Measurements from ENCODE around the gene SRMS. TPM values are rescaled to one million over a fixed set of nuclear protein-coding genes. Genes with fewer than 3 reads are reported as not detected.

The SRMS gene
- total and polyA plus RNA-seq, 2 of the 13 experiments (the other 11 are each of a cell fraction or from before 2014, with no cell fraction given), result not detected

DNA sequence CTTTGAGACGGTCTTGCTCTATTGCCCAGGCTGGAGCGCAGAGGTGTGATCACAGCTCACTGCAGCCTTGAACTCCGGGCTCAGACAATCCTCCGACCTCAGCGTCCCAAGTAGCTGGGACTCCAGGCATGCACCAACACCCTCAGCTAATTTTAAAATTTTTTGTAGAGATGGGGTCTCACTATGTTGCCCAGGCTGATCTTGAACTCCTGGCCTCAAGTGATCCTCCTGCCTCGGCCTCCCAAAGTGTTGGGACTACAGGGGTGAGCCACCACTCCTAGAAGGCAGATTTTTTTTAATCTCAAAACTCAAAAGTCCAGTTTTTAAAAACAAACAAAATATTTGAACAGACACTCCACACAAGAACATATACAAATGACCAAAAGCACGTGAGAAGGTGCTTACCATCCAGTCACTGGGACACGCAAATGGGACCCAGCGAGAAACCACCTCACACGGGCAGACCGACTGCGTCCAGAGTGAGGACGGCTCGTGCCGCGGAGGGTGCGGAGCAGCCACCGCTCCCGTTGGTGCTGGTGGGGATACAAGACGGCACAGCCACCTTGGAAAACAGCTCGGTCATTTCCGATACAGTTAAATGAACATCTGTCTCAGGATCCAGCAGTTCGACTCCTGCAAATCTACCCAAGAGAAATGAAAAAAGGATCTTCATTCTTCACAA, 35.0 kb upstream of the SRMS start (continued):
- TF ChIP-seq, protein P1, sequence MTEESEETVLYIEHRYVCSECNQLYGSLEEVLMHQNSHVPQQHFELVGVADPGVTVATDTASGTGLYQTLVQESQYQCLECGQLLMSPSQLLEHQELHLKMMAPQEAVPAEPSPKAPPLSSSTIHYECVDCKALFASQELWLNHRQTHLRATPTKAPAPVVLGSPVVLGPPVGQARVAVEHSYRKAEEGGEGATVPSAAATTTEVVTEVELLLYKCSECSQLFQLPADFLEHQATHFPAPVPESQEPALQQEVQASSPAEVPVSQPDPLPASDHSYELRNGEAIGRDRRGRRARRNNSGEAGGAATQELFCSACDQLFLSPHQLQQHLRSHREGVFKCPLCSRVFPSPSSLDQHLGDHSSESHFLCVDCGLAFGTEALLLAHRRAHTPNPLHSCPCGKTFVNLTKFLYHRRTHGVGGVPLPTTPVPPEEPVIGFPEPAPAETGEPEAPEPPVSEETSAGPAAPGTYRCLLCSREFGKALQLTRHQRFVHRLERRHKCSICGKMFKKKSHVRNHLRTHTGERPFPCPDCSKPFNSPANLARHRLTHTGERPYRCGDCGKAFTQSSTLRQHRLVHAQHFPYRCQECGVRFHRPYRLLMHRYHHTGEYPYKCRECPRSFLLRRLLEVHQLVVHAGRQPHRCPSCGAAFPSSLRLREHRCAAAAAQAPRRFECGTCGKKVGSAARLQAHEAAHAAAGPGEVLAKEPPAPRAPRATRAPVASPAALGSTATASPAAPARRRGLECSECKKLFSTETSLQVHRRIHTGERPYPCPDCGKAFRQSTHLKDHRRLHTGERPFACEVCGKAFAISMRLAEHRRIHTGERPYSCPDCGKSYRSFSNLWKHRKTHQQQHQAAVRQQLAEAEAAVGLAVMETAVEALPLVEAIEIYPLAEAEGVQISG (CRISPR knock-in tag; IDR thresholded peaks at IDR 0.05), result no peak
- TF ChIP-seq, protein P2, sequence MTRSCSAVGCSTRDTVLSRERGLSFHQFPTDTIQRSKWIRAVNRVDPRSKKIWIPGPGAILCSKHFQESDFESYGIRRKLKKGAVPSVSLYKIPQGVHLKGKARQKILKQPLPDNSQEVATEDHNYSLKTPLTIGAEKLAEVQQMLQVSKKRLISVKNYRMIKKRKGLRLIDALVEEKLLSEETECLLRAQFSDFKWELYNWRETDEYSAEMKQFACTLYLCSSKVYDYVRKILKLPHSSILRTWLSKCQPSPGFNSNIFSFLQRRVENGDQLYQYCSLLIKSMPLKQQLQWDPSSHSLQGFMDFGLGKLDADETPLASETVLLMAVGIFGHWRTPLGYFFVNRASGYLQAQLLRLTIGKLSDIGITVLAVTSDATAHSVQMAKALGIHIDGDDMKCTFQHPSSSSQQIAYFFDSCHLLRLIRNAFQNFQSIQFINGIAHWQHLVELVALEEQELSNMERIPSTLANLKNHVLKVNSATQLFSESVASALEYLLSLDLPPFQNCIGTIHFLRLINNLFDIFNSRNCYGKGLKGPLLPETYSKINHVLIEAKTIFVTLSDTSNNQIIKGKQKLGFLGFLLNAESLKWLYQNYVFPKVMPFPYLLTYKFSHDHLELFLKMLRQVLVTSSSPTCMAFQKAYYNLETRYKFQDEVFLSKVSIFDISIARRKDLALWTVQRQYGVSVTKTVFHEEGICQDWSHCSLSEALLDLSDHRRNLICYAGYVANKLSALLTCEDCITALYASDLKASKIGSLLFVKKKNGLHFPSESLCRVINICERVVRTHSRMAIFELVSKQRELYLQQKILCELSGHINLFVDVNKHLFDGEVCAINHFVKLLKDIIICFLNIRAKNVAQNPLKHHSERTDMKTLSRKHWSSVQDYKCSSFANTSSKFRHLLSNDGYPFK (CRISPR knock-in tag; IDR thresholded peaks at IDR 0.05; ENCODE audit: borderline replicate concordance), result no peak
- TF ChIP-seq ZKSCAN8 (CRISPR knock-in tag; IDR thresholded peaks at IDR 0.05; ENCODE audit: borderline replicate concordance), result no peak
- TF ChIP-seq HNRNPLL (IDR thresholded peaks at IDR 0.05; ENCODE audit: low read depth, low read length, poor library complexity, severe bottlenecking), result peak; percentile 35
- TF ChIP-seq RCOR2 (CRISPR knock-in tag; IDR thresholded peaks at IDR 0.05), result 0 out of 2 replicates have a peak, but pooled peaks have one; percentile 17
- TF ChIP-seq KAT2B (IDR thresholded peaks at IDR 0.05; ENCODE audit: borderline replicate concordance, low read depth, low read length), result no peak
- TF ChIP-seq PRPF4 (IDR thresholded peaks at IDR 0.05; ENCODE audit: low read depth, low read length, poor library complexity, severe bottlenecking), result no peak
- TF ChIP-seq ZNF20 (CRISPR knock-in tag; IDR thresholded peaks at IDR 0.05), result no peak
- TF ChIP-seq NRL (CRISPR knock-in tag; IDR thresholded peaks at IDR 0.05; ENCODE audit: borderline replicate concordance), result no peak
- TF ChIP-seq, protein P3, sequence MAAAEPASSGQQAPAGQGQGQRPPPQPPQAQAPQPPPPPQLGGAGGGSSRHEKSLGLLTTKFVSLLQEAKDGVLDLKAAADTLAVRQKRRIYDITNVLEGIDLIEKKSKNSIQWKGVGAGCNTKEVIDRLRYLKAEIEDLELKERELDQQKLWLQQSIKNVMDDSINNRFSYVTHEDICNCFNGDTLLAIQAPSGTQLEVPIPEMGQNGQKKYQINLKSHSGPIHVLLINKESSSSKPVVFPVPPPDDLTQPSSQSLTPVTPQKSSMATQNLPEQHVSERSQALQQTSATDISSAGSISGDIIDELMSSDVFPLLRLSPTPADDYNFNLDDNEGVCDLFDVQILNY (CRISPR knock-in tag; conservative IDR thresholded peaks at IDR 0.05), result no peak
- TF ChIP-seq, protein P4, sequence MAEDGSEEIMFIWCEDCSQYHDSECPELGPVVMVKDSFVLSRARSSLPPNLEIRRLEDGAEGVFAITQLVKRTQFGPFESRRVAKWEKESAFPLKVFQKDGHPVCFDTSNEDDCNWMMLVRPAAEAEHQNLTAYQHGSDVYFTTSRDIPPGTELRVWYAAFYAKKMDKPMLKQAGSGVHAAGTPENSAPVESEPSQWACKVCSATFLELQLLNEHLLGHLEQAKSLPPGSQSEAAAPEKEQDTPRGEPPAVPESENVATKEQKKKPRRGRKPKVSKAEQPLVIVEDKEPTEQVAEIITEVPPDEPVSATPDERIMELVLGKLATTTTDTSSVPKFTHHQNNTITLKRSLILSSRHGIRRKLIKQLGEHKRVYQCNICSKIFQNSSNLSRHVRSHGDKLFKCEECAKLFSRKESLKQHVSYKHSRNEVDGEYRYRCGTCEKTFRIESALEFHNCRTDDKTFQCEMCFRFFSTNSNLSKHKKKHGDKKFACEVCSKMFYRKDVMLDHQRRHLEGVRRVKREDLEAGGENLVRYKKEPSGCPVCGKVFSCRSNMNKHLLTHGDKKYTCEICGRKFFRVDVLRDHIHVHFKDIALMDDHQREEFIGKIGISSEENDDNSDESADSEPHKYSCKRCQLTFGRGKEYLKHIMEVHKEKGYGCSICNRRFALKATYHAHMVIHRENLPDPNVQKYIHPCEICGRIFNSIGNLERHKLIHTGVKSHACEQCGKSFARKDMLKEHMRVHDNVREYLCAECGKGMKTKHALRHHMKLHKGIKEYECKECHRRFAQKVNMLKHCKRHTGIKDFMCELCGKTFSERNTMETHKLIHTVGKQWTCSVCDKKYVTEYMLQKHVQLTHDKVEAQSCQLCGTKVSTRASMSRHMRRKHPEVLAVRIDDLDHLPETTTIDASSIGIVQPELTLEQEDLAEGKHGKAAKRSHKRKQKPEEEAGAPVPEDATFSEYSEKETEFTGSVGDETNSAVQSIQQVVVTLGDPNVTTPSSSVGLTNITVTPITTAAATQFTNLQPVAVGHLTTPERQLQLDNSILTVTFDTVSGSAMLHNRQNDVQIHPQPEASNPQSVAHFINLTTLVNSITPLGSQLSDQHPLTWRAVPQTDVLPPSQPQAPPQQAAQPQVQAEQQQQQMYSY (CRISPR knock-in tag; IDR thresholded peaks at IDR 0.05), result no peak
- TF ChIP-seq, protein P5, sequence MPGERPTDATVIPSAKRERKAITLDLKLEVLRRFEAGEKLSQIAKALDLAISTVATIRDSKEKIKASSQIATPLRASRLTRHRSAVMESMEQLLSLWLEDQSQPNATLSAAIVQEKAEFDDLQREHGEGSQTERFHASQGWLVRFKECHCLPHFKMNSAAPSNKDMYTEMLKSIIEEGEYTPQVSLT (CRISPR knock-in tag; IDR thresholded peaks at IDR 0.05; ENCODE audit: borderline replicate concordance, low read depth), result no peak
- no peak for TF ChIP-seq ZNF17 (CRISPR knock-in tag; IDR thresholded peaks at IDR 0.05)
- TF ChIP-seq, protein P6, sequence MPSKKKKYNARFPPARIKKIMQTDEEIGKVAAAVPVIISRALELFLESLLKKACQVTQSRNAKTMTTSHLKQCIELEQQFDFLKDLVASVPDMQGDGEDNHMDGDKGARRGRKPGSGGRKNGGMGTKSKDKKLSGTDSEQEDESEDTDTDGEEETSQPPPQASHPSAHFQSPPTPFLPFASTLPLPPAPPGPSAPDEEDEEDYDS (CRISPR knock-in tag; IDR thresholded peaks at IDR 0.05), result no peak
- no peak for TF ChIP-seq NKX3-1 (CRISPR knock-in tag; IDR thresholded peaks at IDR 0.05)
- 0 out of 4 replicates have a peak, but pooled peaks of 1 of the 2 experiments have one; percentile 15 for TF ChIP-seq KLF16 (CRISPR knock-in tag; IDR thresholded peaks at IDR 0.05)
- no peak for TF ChIP-seq MLLT10 (CRISPR knock-in tag; IDR thresholded peaks at IDR 0.05)
